OCI-LY7 (cell line): ENCODE results near the gene IQSEC1. TPM values are rescaled to one million over a fixed set of nuclear protein-coding genes. Genes with fewer than 3 reads are reported as not detected.

Source experiments
- BruUV-seq: library from RNA; stranded (reverse); fragments of 400-500 nt; replicated peaks from 2 replicates; lab custom pipeline; 2021; lab: Mats Ljungman, UMichigan
- CTCF ChIA-PET: fragments of 300-600 bp; sonication (Branson Sonifier 250); formaldehyde crosslinking; loops from one replicate; lab custom pipeline; 2022; ENCODE audit warnings: antibody characterized with exemption; ENCODE audit not compliant: unreplicated experiment; lab: Charles Lee
- POLR2A ChIA-PET: fragments of 300-600 bp; sonication (Branson Sonifier 250); formaldehyde crosslinking; loops from one replicate; lab custom pipeline; 2022; ENCODE audit warnings: antibody characterized with exemption; lab: Charles Lee
- DNase-seq: peaks from one replicate; pipeline ENCODE4 v3.0.0-alpha.2; 2015; ENCODE audit warnings: low spot score
- H2AFZ ChIP-seq: fragments of 200-600 bp; sonication (generic), shearing (Covaris generic); 2 replicates; pipeline ENCODE4 v1.6.1; 2014; ENCODE audit warnings: mild to moderate bottlenecking, antibody characterized with exemption, low read length, moderate library complexity
- H3K27ac ChIP-seq: fragments of 200-600 bp; sonication (generic); 2 replicates; pipeline ENCODE4 v1.5.1; 2014; ENCODE audit warnings: mixed run types, low read depth, mild to moderate bottlenecking, moderate library complexity, low read length, inconsistent platforms; ENCODE audit not compliant: poor library complexity, severe bottlenecking
- H3K36me3 ChIP-seq: fragments of 200-600 bp; sonication (generic); 2 replicates; pipeline ENCODE4 v1.6.1; 2014; ENCODE audit warnings: mild to moderate bottlenecking, antibody characterized with exemption, low read length, moderate library complexity, mixed read lengths; ENCODE audit not compliant: insufficient read depth
- H3K4me1 ChIP-seq: fragments of 200-600 bp; sonication (generic); 2 replicates; pipeline ENCODE4 v1.5.1; 2014; ENCODE audit warnings: mild to moderate bottlenecking, low read length; ENCODE audit not compliant: insufficient read depth, poor library complexity, severe bottlenecking
- H3K4me2 ChIP-seq: fragments of 200-600 bp; sonication (generic); 2 replicates; pipeline ENCODE4 v1.6.1; 2014; ENCODE audit warnings: mild to moderate bottlenecking, low read length
- H3K4me3 ChIP-seq: fragments of 200-600 bp; sonication (generic); 2 replicates; pipeline ENCODE4 v1.5.1; 2014; ENCODE audit warnings: mild to moderate bottlenecking, low read depth, low read length; ENCODE audit not compliant: poor library complexity, severe bottlenecking
- H3K79me2 ChIP-seq: fragments of 200-600 bp; sonication (generic); 2 replicates; pipeline ENCODE4 v1.6.1; 2016; ENCODE audit warnings: low read depth, mild to moderate bottlenecking, low read length, moderate library complexity, mixed read lengths; ENCODE audit not compliant: insufficient read depth
- H3K9me2 ChIP-seq: fragments of 200-600 bp; sonication (generic); 2 replicates; pipeline ENCODE4 v1.6.1; 2016; ENCODE audit warnings: mild to moderate bottlenecking, low read length, mixed read lengths; ENCODE audit not compliant: insufficient read depth
- H3K9me3 ChIP-seq: fragments of 200-600 bp; sonication (generic); 2 replicates; pipeline ENCODE4 v1.6.1; 2014; ENCODE audit warnings: mild to moderate bottlenecking, mixed run types, low read length, mixed read lengths
- H4K20me1 ChIP-seq: fragments of 200-600 bp; sonication (generic); 2 replicates; pipeline ENCODE4 v1.6.1; 2014; ENCODE audit warnings: mild to moderate bottlenecking, antibody characterized with exemption, low read length, moderate library complexity, mixed read lengths; ENCODE audit not compliant: insufficient read depth
- EZH2phosphoT487 ChIP-seq: fragments of 200-600 bp; sonication (generic); IDR thresholded peaks from 2 replicates; pipeline ENCODE4 v1.6.1; 2018; ENCODE audit warnings: low read depth, borderline replicate concordance, mild to moderate bottlenecking, mixed run types, antibody characterized with exemption, low read length, moderate library complexity, mixed read lengths
- intact Hi-C: fragments of 100-400 bp; cut with micrococcal nuclease; formaldehyde crosslinking; loops from one replicate; pipeline ENCODE4 v1.10.0; 2022; ENCODE audit not compliant: unreplicated experiment
- total RNA-seq, 2 experiments: library from RNA; depleted of rRNA in 1 of 2; stranded (reverse); fragments of >200 nt in 1 of 2; shearing (Covaris generic) in 1 of 2; gene quantifications; 2 replicates each; pipeline ENCODE4 v1.2.3, GENCODE V29; 2014 to 2022
- TF ChIP-seq, protein P1 (sequence below): fragments of 200-600 bp; sonication (generic); conservative IDR thresholded peaks from 2 replicates; pipeline ENCODE4 v1.5.1; 2014; ENCODE audit warnings: mild to moderate bottlenecking, antibody characterized with exemption, low read length, moderate library complexity, mixed read lengths

The IQSEC1 gene
- total RNA-seq, 2 experiments from 2014 or later, result 25.2 to 70.1 TPM

GRCh38 chr3:13092621-13093617 is 19.7 kb upstream of the IQSEC1 start:
- POLR2A ChIA-PET, result interaction anchor here (0.7 to 1.1 kb wide), 2 partner anchors 17 to 22 kb away, joined by 3 read pairs; no protein-coding TSS in a partner anchor

DNA sequence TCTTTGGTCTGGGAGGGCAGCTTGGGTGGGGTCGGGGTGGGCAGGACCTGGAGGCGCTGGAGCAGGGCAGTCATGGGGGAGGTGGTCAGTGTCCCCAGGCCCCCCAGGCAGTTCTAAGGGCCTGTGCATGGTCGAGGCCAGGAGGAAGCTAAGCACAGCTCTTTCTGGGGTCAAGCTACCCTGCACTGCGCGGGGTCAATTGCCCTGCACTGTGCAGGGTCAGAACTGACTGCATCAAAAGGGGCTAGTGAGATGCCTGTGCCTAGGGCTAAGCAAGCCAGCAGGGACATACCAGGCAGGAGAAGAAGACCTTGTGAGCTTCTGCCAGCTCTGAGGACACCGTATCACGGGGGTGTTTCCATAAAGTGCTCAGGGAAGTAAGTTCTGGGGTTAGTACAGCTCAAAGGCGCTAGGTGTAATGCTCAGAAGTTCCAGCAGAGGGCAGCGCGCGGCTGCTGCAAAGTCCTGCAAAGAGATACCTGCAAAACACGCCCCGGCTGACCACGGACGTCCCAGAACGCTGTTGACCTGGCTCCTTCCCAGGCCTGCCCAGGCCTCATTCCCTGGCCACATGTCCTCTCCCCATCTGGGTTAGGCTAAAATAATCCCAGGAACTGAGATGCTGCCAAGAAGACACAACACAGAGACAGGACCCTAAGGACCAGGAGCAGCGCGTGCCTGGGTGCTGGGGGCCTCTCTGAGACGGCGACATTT is 18.8 kb upstream of the IQSEC1 start:
- H3K36me3 ChIP-seq, result no peaks in the 10 kb centered on the region
- no peaks in the 10 kb centered on the region for H3K79me2 ChIP-seq
- H4K20me1 ChIP-seq, result no peaks in the 10 kb centered on the region
- H3K4me3 ChIP-seq, result no peak overlapping the region
- H3K4me2 ChIP-seq, result no peak overlapping the region; the same call in 1 of the 2 replicates
- no peak overlapping the region; the same call in 1 of the 2 replicates for H2AFZ ChIP-seq
- no peak overlapping the region for H3K27ac ChIP-seq
- CTCF ChIA-PET, result interaction anchor here (0.5 to 1.5 kb wide), 17 partner anchors 8 to 371 kb away, joined by 3 to 12 read pairs (median 4); no protein-coding TSS in a partner anchor
- TF ChIP-seq, protein P1, sequence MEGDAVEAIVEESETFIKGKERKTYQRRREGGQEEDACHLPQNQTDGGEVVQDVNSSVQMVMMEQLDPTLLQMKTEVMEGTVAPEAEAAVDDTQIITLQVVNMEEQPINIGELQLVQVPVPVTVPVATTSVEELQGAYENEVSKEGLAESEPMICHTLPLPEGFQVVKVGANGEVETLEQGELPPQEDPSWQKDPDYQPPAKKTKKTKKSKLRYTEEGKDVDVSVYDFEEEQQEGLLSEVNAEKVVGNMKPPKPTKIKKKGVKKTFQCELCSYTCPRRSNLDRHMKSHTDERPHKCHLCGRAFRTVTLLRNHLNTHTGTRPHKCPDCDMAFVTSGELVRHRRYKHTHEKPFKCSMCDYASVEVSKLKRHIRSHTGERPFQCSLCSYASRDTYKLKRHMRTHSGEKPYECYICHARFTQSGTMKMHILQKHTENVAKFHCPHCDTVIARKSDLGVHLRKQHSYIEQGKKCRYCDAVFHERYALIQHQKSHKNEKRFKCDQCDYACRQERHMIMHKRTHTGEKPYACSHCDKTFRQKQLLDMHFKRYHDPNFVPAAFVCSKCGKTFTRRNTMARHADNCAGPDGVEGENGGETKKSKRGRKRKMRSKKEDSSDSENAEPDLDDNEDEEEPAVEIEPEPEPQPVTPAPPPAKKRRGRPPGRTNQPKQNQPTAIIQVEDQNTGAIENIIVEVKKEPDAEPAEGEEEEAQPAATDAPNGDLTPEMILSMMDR, result peak; percentile 91
- TF ChIP-seq EZH2phosphoT487, result no peak
- POLR2A ChIA-PET, result interaction anchor here (0.6 to 1.1 kb wide), 4 partner anchors 18 to 243 kb away, joined by 3 read pairs; no protein-coding TSS in a partner anchor
- intact Hi-C loops, result loop anchor here (1.0 to 10.0 kb wide), 7 partner anchors 104 to 369 kb away; no protein-coding TSS in a partner anchor
- peaks cover 29% of the 10 kb centered on the region for H3K4me1 ChIP-seq
- peak; percentile 81 for DNase-seq
- no TSS peak for BruUV-seq
- no peaks in the 10 kb centered on the region for H3K9me3 ChIP-seq
- no peaks in the 10 kb centered on the region for H3K9me2 ChIP-seq

More at GRCh38 chr3:13092621-13093617, 19.7 kb upstream of the IQSEC1 start:
- TF ChIP-seq, protein P1, result no peak
- no peak for TF ChIP-seq EZH2phosphoT487
- Histone ChIP-seq H3K9me2 (no peaks in the 10 kb centered on the region), H2AFZ (no peak overlapping the region), H3K79me2 (no peaks in the 10 kb centered on the region), H3K4me2 (no peak overlapping the region), H3K9me3 (no peaks in the 10 kb centered on the region), H3K36me3 (no peaks in the 10 kb centered on the region), H3K27ac (no peak overlapping the region), H3K4me1 (peaks cover 20% of the 10 kb centered on the region), H3K4me3 (no peak overlapping the region), H4K20me1 (no peaks in the 10 kb centered on the region)
- intact Hi-C loops, result loop anchor here (1.0 to 10.0 kb wide), 7 partner anchors 103 to 368 kb away; no protein-coding TSS in a partner anchor
- CTCF ChIA-PET, result interaction anchor here (0.9 to 1.5 kb wide), 7 partner anchors 9 to 362 kb away, joined by 3 to 12 read pairs (median 5); no protein-coding TSS in a partner anchor
- DNase-seq, result no peak
- no TSS peak for BruUV-seq
